Erythroblast (primary cell): ENCODE measurements around the gene CHST7.

Experiments
- GATA1 ChIP-seq: IDR thresholded peaks from 2 replicates; pipeline ENCODE4 v1.6.1; 2011; ENCODE audit warnings: low read depth, mild to moderate bottlenecking, control low read depth, low read length, moderate library complexity
- POLR2A ChIP-seq: IDR thresholded peaks from 2 replicates; pipeline ENCODE4 v1.6.1; 2011; ENCODE audit warnings: mild to moderate bottlenecking, low read length

- TF ChIP-seq POLR2A (no peak), GATA1 (no peak)
Observed at GRCh38 chrX:46547857-46548256, 25.7 kb upstream of the CHST7 start.
